Peyer's patch (tissue), 4 donors: ENCODE data around the gene WNT3A. TPM values are rescaled to one million over a fixed set of nuclear protein-coding genes. Genes with fewer than 3 reads are reported as not detected.

Experiments used
- DNase-seq, 3 donors: peaks; one replicate each; pipeline ENCODE4 v3.0.0-alpha.2; 2017 to 2019
- H3K27ac ChIP-seq, 4 donors: fragments of 200-600 bp; sonication (generic); one replicate each; pipeline ENCODE4 v1.5.1; 2016 to 2019
- H3K27me3 ChIP-seq, 2 donors: fragments of 200-600 bp; sonication (generic); one replicate each; pipeline ENCODE4 v1.5.1; 2019
- H3K36me3 ChIP-seq, 3 donors: fragments of 200-600 bp; sonication (generic); one replicate each; pipeline ENCODE4 v1.5.1; 2016 to 2019
- H3K4me1 ChIP-seq, 4 donors: fragments of 200-600 bp; sonication (generic); one replicate each; pipeline ENCODE4 v1.5.1; 2016 to 2019
- H3K4me3 ChIP-seq, 4 donors: fragments of 200-600 bp; sonication (generic); 1 replicate in 3 of 4; 2 replicates in 1 of 4; pipeline ENCODE4 v1.5.1; 2016 to 2019; ENCODE audit warnings: mild to moderate bottlenecking in 1 of 4
- H3K9me3 ChIP-seq, 4 donors: fragments of 200-600 bp; sonication (generic); one replicate each; pipeline ENCODE4 v1.5.1; 2016 to 2019; ENCODE audit warnings: mild to moderate bottlenecking in 1 of 4
- POLR2A ChIP-seq, 2 donors: fragments of 450-650 bp; IDR thresholded peaks; one replicate each; pipeline ENCODE4 v1.5.1; 2017; ENCODE audit warnings: antibody characterized with exemption in 2 of 2, mild to moderate bottlenecking in 2 of 2, moderate library complexity in 2 of 2
- total RNA-seq, 4 donors: library from RNA; depleted of rRNA; stranded (reverse); fragments of >200 nt; gene quantifications; one replicate each; pipeline ENCODE4 v1.1.0, GENCODE V29; 2016
- TF ChIP-seq, protein P1 (sequence below), 6 experiments: fragments of 450-650 bp in 4 of 6; fragments of 200-600 bp in 2 of 6; sonication (generic) in 1 of 6; IDR thresholded peaks; one replicate each; pipeline ENCODE4 v1.5.1; 2017 to 2019; ENCODE audit warnings: antibody characterized with exemption in 6 of 6, mild to moderate bottlenecking in 3 of 6, moderate library complexity in 1 of 6

Gene WNT3A
- total RNA-seq, 4 donors from 2014 or later: not detected

DNA sequence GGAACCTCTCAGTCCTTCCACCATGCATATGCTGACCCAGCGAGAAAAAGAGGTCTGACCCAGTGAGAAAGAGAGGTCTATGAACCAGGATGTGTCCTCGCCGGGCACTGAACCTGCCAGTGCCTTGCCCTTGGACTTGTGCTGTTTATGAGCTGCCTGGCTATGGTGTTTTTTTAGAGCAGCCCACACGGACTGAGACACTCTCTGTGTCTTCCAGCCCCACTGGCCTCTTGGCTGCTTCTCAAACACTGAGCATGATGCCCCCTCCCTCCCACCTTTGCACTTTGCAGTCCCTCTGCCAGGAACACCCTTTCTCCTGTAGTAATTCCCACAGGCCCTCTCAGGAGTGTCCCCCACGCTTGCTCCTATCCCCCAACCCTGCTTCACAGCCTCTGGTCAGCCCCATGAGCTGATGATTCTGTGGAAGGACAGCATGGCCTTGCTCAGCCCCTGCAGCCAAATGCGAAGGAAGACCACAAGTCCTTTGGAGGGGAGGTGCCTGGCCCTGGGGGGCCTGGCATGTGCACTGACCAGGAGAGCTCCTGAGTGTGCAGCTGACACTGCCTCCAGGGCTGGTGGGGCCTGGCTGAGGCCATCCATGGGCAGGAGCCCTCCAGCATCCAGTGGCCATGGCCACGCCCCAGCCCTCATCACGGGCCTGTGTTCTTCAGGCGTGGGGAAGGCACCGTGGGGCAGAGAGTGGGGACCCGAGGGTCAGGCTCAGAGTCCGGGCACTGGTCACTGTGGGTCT lies 23.8 kb downstream of the WNT3A start:
- TF ChIP-seq POLR2A (IDR thresholded peaks at IDR 0.05): no peak
- H3K4me1 ChIP-seq: no peaks in the 10 kb centered on the region
- no peaks in the 10 kb centered on the region for H3K27me3 ChIP-seq
- no peaks in the 10 kb centered on the region for H3K9me3 ChIP-seq
- H3K27ac ChIP-seq: no peak overlapping the region
- no peak overlapping the region for H3K4me3 ChIP-seq
- peak in 2 of 3 donors; percentile 19 to 34 for DNase-seq
- no peaks in the 10 kb centered on the region for H3K36me3 ChIP-seq

DNA sequence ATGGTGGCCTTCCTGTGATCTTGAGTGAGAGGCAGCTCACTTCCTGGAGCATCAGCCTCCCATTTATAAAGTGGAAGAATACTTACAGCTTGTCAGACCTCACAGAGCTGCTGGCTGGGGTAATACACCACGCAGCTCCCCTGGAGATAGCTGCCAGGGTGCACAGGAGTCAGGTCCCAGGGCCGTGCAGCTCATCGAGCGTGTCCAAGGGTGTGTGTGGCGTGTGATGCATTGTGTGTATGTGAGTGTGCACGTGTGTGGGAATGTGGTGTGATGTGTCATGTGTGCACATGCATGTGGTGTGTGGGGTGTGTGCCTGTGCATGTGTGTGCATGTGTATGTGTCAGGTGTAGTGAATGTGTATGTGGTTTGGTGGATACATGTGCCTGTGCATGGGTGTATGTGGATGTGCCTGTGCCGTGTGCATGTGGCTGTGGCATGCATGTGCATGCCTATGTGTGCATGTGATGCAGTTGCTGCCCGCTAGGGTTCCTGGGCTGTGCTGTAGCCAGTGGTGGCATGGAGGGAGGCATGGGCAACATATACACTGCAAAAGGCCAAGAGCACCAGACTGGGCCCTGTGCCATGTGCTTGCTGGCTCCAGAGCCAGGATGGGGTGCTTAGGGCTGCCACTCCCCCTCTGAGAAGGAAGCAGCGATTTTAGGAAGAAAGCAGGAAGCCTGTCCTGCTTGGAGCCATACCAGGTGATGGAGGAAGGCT lies 24.6 kb downstream of the WNT3A start:
- TF ChIP-seq, protein P1, sequence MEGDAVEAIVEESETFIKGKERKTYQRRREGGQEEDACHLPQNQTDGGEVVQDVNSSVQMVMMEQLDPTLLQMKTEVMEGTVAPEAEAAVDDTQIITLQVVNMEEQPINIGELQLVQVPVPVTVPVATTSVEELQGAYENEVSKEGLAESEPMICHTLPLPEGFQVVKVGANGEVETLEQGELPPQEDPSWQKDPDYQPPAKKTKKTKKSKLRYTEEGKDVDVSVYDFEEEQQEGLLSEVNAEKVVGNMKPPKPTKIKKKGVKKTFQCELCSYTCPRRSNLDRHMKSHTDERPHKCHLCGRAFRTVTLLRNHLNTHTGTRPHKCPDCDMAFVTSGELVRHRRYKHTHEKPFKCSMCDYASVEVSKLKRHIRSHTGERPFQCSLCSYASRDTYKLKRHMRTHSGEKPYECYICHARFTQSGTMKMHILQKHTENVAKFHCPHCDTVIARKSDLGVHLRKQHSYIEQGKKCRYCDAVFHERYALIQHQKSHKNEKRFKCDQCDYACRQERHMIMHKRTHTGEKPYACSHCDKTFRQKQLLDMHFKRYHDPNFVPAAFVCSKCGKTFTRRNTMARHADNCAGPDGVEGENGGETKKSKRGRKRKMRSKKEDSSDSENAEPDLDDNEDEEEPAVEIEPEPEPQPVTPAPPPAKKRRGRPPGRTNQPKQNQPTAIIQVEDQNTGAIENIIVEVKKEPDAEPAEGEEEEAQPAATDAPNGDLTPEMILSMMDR (IDR thresholded peaks at IDR 0.05): no peak
- no peak for TF ChIP-seq POLR2A (IDR thresholded peaks at IDR 0.05)
- Histone ChIP-seq H3K27me3 (no peaks in the 10 kb centered on the region), H3K27ac (no peak overlapping the region), H3K36me3 (no peaks in the 10 kb centered on the region), H3K4me1 (no peaks in the 10 kb centered on the region), H3K9me3 (no peaks in the 10 kb centered on the region), H3K4me3 (no peak overlapping the region)
- peak in 2 of 3 donors; percentile 18 to 25 for DNase-seq

DNA sequence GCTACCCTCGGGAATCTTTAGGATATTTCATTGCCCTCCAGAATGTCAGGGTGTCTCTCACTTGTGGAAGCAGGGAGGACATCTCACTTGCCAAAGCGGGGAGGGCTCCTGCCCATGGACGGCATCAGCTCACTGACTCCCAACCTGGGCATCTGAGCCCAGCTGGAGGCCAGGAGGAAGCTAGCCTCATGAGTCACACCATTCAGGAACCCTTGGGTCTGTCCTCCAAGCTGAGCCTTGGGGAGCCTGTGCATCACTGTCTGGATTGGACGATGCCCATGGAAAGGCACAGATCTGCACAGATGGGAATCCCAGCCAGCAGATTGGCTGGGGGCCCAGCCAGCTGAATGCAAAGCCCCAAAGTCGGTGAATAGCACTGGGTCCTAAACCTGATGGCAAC lies 25.2 kb downstream of the WNT3A start:
- no peaks in the 10 kb centered on the region for H3K9me3 ChIP-seq
- no peaks in the 10 kb centered on the region for H3K36me3 ChIP-seq
- no peak overlapping the region for H3K4me3 ChIP-seq
- no peak for TF ChIP-seq POLR2A (IDR thresholded peaks at IDR 0.05)
- TF ChIP-seq, protein P1 (IDR thresholded peaks at IDR 0.05): no peak
- no peaks in the 10 kb centered on the region for H3K27me3 ChIP-seq
- H3K4me1 ChIP-seq: no peaks in the 10 kb centered on the region
- no peak overlapping the region for H3K27ac ChIP-seq
- DNase-seq: peak in 1 of 3 donors; percentile 13

DNA sequence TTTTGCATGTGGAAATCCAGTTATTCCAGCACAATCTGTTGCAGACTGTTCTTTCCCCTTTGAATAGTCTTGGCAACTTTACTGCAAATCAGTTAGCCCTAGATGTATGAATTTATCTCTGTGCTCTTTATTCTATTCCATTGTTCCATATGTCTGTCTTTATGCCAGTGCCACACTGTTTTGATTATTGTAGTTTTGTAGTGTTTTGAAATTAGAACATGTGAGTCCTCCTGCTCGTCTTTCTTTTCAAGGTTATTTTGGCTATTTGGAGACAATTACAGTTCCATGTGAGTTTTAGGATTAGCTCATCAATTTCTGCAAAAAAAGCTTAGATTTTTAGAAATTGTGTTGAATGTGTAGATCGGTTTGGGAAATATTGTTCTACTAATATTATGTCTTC lies 26.6 kb downstream of the WNT3A start:
- Histone ChIP-seq H3K4me1 (peaks cover 0 to 7% (median 2%) of the 10 kb centered on the region in 4 donors), H3K27me3 (peaks cover 0 to 11% of the 10 kb centered on the region in 2 donors), H3K9me3 (no peaks in the 10 kb centered on the region), H3K27ac (no peak overlapping the region), H3K4me3 (no peak overlapping the region), H3K36me3 (no peaks in the 10 kb centered on the region)
- no peak for DNase-seq
- TF ChIP-seq, protein P1 (IDR thresholded peaks at IDR 0.05): no peak
- no peak for TF ChIP-seq POLR2A (IDR thresholded peaks at IDR 0.05)

DNA sequence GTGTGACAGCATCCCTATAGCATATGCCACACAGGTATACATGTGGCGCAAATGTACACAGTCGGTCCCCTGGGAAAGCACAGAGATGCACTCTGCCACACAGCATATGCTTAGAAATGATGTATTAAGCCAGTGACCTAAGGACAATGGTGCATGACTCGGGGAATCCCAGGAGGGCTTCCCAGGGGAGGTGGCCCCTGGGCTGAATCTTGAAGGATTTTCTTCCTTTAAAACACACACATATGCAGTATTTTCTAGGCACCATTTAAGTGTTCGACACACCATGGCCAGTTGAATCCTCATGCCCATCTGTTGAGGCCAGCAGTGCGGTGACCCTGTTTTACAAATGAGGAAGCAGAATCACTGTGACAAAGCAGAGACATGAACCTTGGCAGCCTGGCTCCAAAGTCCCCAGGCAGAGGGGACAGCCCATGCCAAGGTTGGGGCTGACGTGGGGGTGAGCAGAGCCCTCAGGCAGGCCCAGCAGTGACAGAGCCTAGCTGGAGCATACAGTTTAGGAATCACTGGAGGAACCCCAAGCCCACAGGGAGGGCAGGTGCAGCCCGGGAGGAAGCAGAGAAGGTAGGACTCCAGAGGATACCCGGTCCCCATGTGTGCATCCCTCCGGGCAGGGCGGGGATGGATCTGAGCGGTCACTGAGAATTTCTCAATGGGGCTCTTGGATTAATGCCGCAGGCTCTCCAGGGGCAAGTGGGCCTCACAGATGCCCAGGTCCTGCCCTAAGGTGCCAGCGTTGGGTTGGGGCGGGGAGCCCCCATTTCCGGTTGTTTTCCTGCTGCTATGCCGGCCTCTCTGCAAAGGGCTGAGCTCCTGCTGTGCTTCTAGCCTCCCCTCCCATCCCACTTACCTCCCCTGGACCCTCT lies 28.4 kb downstream of the WNT3A start:
- Histone ChIP-seq H3K36me3 (no peaks in the 10 kb centered on the region), H3K4me1 (peaks cover 0 to 7% (median 2%) of the 10 kb centered on the region in 4 donors), H3K9me3 (no peaks in the 10 kb centered on the region), H3K27me3 (peaks cover 0 to 12% of the 10 kb centered on the region in 2 donors), H3K4me3 (no peak overlapping the region), H3K27ac (no peak overlapping the region)
- peak in 2 of 3 donors; percentile 24 to 25 for DNase-seq
- TF ChIP-seq, protein P1 (IDR thresholded peaks at IDR 0.05): no peak
- TF ChIP-seq POLR2A (IDR thresholded peaks at IDR 0.05): no peak
